H1 (cell line): Measurements from ENCODE around the gene ATP9B. TPM values are rescaled to one million over a fixed set of nuclear protein-coding genes. Genes with fewer than 3 reads are reported as not detected.

Experiments used
- CTCF ChIA-PET: fragments of 300-600 bp; sonication (Branson Sonifier 250); formaldehyde crosslinking; loops from one replicate; lab custom pipeline; 2021; ENCODE audit not compliant: partially characterized antibody; lab: Charles Lee
- POLR2A ChIA-PET: fragments of 300-600 bp; sonication (Branson Sonifier 250); formaldehyde crosslinking; loops from one replicate; lab custom pipeline; 2021; ENCODE audit warnings: inconsistent platforms; ENCODE audit not compliant: partially characterized antibody; lab: Charles Lee
- DNase-seq, 2 experiments: peaks; one replicate each; pipeline versions ENCODE4 v3.0.0 to v3.0.0-alpha.2; 2010 to 2022; ENCODE audit warnings: low spot score in 2 of 2, low read depth in 1 of 2, mixed read lengths in 1 of 2
- FAIRE-seq: peaks from 2 replicates; lab custom pipeline; 2011; peaks lifted over from hg19 to GRCh38; lab: Jason Lieb, UNC
- H2AFZ ChIP-seq: 2 replicates; pipeline ENCODE4 v1.8.1; 2012; ENCODE audit warnings: low read length, inconsistent platforms
- H2AK5ac ChIP-seq: 2 replicates; pipeline ENCODE4 v1.6.1; 2013; ENCODE audit warnings: low read depth, low read length
- H2BK120ac ChIP-seq: replicated peaks from 2 replicates; pipeline ENCODE3; 2013; ENCODE audit warnings: low read depth, low read length, inconsistent platforms
- H2BK12ac ChIP-seq: 2 replicates; pipeline ENCODE4 v1.6.1; 2013; ENCODE audit warnings: low read depth, low read length
- H2BK15ac ChIP-seq: 2 replicates; pipeline ENCODE4 v1.6.1; 2013; ENCODE audit warnings: low read length
- H2BK20ac ChIP-seq: 2 replicates; pipeline ENCODE4 v1.6.1; 2013; ENCODE audit warnings: low read length
- H2BK5ac ChIP-seq: 2 replicates; pipeline ENCODE4 v1.6.1; 2013; ENCODE audit warnings: low read depth, low read length
- H3K14ac ChIP-seq: 2 replicates; pipeline ENCODE4 v1.6.1; 2013; ENCODE audit warnings: inconsistent platforms; ENCODE audit not compliant: insufficient read length
- H3K18ac ChIP-seq: 2 replicates; pipeline ENCODE4 v1.6.1; 2013; ENCODE audit warnings: low read length; ENCODE audit errors: extremely low read depth
- H3K23ac ChIP-seq: 2 replicates; pipeline ENCODE4 v1.6.1; 2013; ENCODE audit warnings: inconsistent platforms; ENCODE audit not compliant: insufficient read length
- H3K23me2 ChIP-seq: 2 replicates; pipeline ENCODE4 v1.6.1; 2013; ENCODE audit warnings: low read depth, low read length
- H3K27ac ChIP-seq: 2 replicates; pipeline ENCODE4 v1.6.1; 2011; ENCODE audit warnings: low read depth, low read length, inconsistent platforms
- H3K27me3 ChIP-seq, 4 experiments: replicated peaks in 1 of 4; 1 replicate in 1 of 4; 2 replicates in 3 of 4; pipeline versions ENCODE4 v1.6.1 to v1.8.1; 2011 to 2013; ENCODE audit warnings: low read length in 3 of 4, mild to moderate bottlenecking in 3 of 4, inconsistent platforms in 2 of 4, mixed read lengths in 2 of 4, moderate library complexity in 1 of 4; ENCODE audit not compliant: control insufficient read depth in 3 of 4, insufficient read depth in 3 of 4; ENCODE audit errors: extremely low read depth in 1 of 4
- H3K36me3 ChIP-seq, 4 experiments: 2 replicates each; pipeline versions ENCODE4 v1.6.1 to v1.8.1; 2011 to 2013; ENCODE audit warnings: mild to moderate bottlenecking in 4 of 4, low read length in 3 of 4, moderate library complexity in 2 of 4, control low read depth in 1 of 4, inconsistent platforms in 1 of 4; ENCODE audit not compliant: insufficient read depth in 4 of 4, control insufficient read depth in 2 of 4
- H3K4ac ChIP-seq: replicated peaks from 2 replicates; pipeline ENCODE3; 2013; ENCODE audit warnings: low read length, low read depth, mixed read lengths, inconsistent platforms; ENCODE audit not compliant: insufficient read length
- H3K4me1 ChIP-seq, 4 experiments: replicated peaks in 1 of 4; 1 replicate in 1 of 4; 2 replicates in 3 of 4; pipeline versions ENCODE4 v1.6.1 to v1.8.1; 2011 to 2013; ENCODE audit warnings: low read length in 3 of 4, inconsistent platforms in 2 of 4, mixed read lengths in 1 of 4; ENCODE audit not compliant: insufficient read depth in 4 of 4, control insufficient read depth in 3 of 4
- H3K4me2 ChIP-seq, 2 experiments: 2 replicates each; pipeline versions ENCODE4 v1.6.1 to v1.8.1; 2011 to 2013; ENCODE audit warnings: low read depth in 2 of 2, low read length in 2 of 2, control low read depth in 1 of 2, inconsistent platforms in 1 of 2, mild to moderate bottlenecking in 1 of 2; ENCODE audit not compliant: insufficient read depth in 1 of 2
- H3K4me3 ChIP-seq, 4 experiments: fragments of 200-600, 300-600 bp in 1 of 4; sonication (generic), shearing (Covaris generic), sonication (Bioruptor Twin) in 1 of 4; 2 replicates each; pipeline versions ENCODE4 v1.5.1 to v1.8.1; 2011 to 2016; ENCODE audit warnings: low read length in 4 of 4, low read depth in 3 of 4, control low read depth in 2 of 4, inconsistent platforms in 2 of 4, mild to moderate bottlenecking in 2 of 4, mixed read lengths in 1 of 4, moderate library complexity in 1 of 4; ENCODE audit not compliant: insufficient read depth in 2 of 4; ENCODE audit errors: extremely low read depth in 1 of 4
- H3K56ac ChIP-seq: replicated peaks from 2 replicates; pipeline ENCODE3; 2013; ENCODE audit warnings: low read depth, mild to moderate bottlenecking, mixed read lengths, low read length, inconsistent platforms; ENCODE audit not compliant: insufficient read length
- H3K79me1 ChIP-seq: 2 replicates; pipeline ENCODE4 v1.6.1; 2013; ENCODE audit warnings: low read depth, low read length, control low read depth
- H3K79me2 ChIP-seq, 2 experiments: 2 replicates each; pipeline versions ENCODE4 v1.6.1 to v1.8.1; 2012 to 2013; ENCODE audit warnings: low read length in 2 of 2, mild to moderate bottlenecking in 2 of 2, inconsistent platforms in 1 of 2; ENCODE audit not compliant: insufficient read depth in 2 of 2, control insufficient read depth in 1 of 2
- H3K9ac ChIP-seq, 4 experiments: replicated peaks in 1 of 4; 1 replicate in 1 of 4; 2 replicates in 3 of 4; pipeline versions ENCODE4 v1.6.1 to v1.8.1; 2011 to 2013; ENCODE audit warnings: low read depth in 3 of 4, low read length in 3 of 4, control low read depth in 2 of 4, mild to moderate bottlenecking in 2 of 4, moderate library complexity in 2 of 4, inconsistent platforms in 1 of 4; ENCODE audit errors: extremely low read depth in 1 of 4
- H3K9me3 ChIP-seq, 2 experiments: 2 replicates each; pipeline versions ENCODE4 v1.6.1 to v1.8.1; 2012 to 2013; ENCODE audit warnings: mild to moderate bottlenecking in 2 of 2, moderate library complexity in 2 of 2, control low read depth in 1 of 2, inconsistent platforms in 1 of 2, low read depth in 1 of 2, low read length in 1 of 2, mixed read lengths in 1 of 2; ENCODE audit not compliant: insufficient read depth in 2 of 2
- H4K20me1 ChIP-seq, 2 experiments: replicated peaks in 1 of 2; 2 replicates each; pipeline versions ENCODE3 to v1.8.1; 2011 to 2013; ENCODE audit warnings: inconsistent platforms in 2 of 2, low read length in 2 of 2, mild to moderate bottlenecking in 1 of 2; ENCODE audit not compliant: insufficient read depth in 2 of 2, control insufficient read depth in 1 of 2
- H4K5ac ChIP-seq: 2 replicates; pipeline ENCODE4 v1.6.1; 2013; ENCODE audit warnings: low read length, low read depth, mixed read lengths, inconsistent platforms; ENCODE audit not compliant: insufficient read length
- H4K8ac ChIP-seq: 2 replicates; pipeline ENCODE4 v1.8.0; 2013; ENCODE audit warnings: mild to moderate bottlenecking, moderate library complexity, low read length, inconsistent platforms; ENCODE audit not compliant: insufficient read depth; ENCODE audit errors: extremely low read depth
- H4K91ac ChIP-seq: replicated peaks from 2 replicates; pipeline ENCODE3; 2013; ENCODE audit warnings: low read length, mixed read lengths, inconsistent platforms; ENCODE audit not compliant: insufficient read length
- HDAC2 ChIP-seq, 2 experiments: fragments of 300-600 bp in 1 of 2; sonication (generic) in 1 of 2; IDR thresholded peaks; 2 replicates each; pipeline ENCODE4 v1.6.1; 2011 to 2012; ENCODE audit warnings: low read depth in 2 of 2, low read length in 2 of 2, mild to moderate bottlenecking in 2 of 2, moderate library complexity in 2 of 2, borderline replicate concordance in 1 of 2, inconsistent platforms in 1 of 2
- NANOG ChIP-seq: IDR thresholded peaks from 2 replicates; pipeline ENCODE4 v1.6.1; 2011; ENCODE audit warnings: low read length, low read depth, mild to moderate bottlenecking, inconsistent platforms; ENCODE audit not compliant: insufficient read depth, poor library complexity, severe bottlenecking
- NRF1 ChIP-seq: IDR thresholded peaks from 2 replicates; pipeline ENCODE4 v1.6.1; 2011; ENCODE audit warnings: mild to moderate bottlenecking, low read depth, low read length, improper control_type of control experiment
- POU5F1 ChIP-seq: IDR thresholded peaks from 2 replicates; pipeline ENCODE4 v1.6.1; 2011; ENCODE audit warnings: low read depth, mild to moderate bottlenecking, low read length, moderate library complexity
- RXRA ChIP-seq: IDR thresholded peaks from 2 replicates; pipeline ENCODE4 v1.6.1; 2011; ENCODE audit warnings: low read depth, mild to moderate bottlenecking, low read length, moderate library complexity; ENCODE audit not compliant: insufficient read depth
- SIRT6 ChIP-seq: IDR thresholded peaks from one replicate; pipeline ENCODE4 v1.7.1; 2012; ENCODE audit warnings: low read length, inconsistent platforms
- SIX5 ChIP-seq: IDR thresholded peaks from 2 replicates; pipeline ENCODE4 v1.6.1; 2011; ENCODE audit warnings: mild to moderate bottlenecking, low read depth, low read length
- SP2 ChIP-seq: IDR thresholded peaks from 2 replicates; pipeline ENCODE4 v1.6.1; 2012; ENCODE audit warnings: mild to moderate bottlenecking, low read length, inconsistent platforms
- TAF7 ChIP-seq: optimal IDR thresholded peaks from 2 replicates; pipeline ENCODE3; 2011; ENCODE audit warnings: low read depth, mild to moderate bottlenecking, inconsistent platforms, low read length, moderate library complexity, borderline replicate concordance
- TBP ChIP-seq: IDR thresholded peaks from 2 replicates; pipeline ENCODE4 v1.6.1; 2011; ENCODE audit warnings: low read depth, low read length, improper control_type of control experiment
- WGBS, 2 experiments: shearing (Covaris generic) in 1 of 2; methylation state at CpG; one replicate each; pipeline versions ENCODE4 v1.1.6 to v1.1.7; 2013 to 2015; ENCODE audit warnings: low lambda C conversion rate in 2 of 2, mixed read lengths in 2 of 2, inconsistent platforms in 1 of 2, low coverage in 1 of 2, missing lambda C conversion rate in 1 of 2; ENCODE audit not compliant: insufficient replicate concordance in 2 of 2, insufficient coverage in 1 of 2, insufficient read length in 1 of 2; ENCODE audit errors: extremely low coverage in 1 of 2, missing lambda C conversion rate in 1 of 2; 5-methylcytosine and 5-hydroxymethylcytosine counted together
- polyA plus RNA-seq, 7 experiments: library from polyadenylated mRNA; depleted of rRNA in 3 of 7; stranded (reverse) in 5 of 7; unstranded in 2 of 7; fragments of >200 nt in 5 of 7; fragments of 200-250 nt in 2 of 7; gene quantifications; 1 replicate in 5 of 7; 2 replicates in 1 of 7; 4 replicates in 1 of 7; pipeline versions ENCODE4 v1.2.1 to v1.2.3, GENCODE V29; 2011 to 2013; ENCODE audit warnings: missing spikeins in 2 of 7, mixed read lengths in 2 of 7
- total RNA-seq: library from RNA; stranded (reverse); fragmentation: NEBNext Ultra II Directional; extraction: Animal tissue kit (Norgen Biotek cat#: 25700); gene quantifications from 2 replicates; pipeline ENCODE4 v1.2.1, GENCODE V29; 2021

The ATP9B gene
- total and polyA plus RNA-seq, 2 of the 8 experiments (the other 6 are each of a cell fraction or from before 2014, with no cell fraction given) = 15.1 to 21.7 TPM

DNA sequence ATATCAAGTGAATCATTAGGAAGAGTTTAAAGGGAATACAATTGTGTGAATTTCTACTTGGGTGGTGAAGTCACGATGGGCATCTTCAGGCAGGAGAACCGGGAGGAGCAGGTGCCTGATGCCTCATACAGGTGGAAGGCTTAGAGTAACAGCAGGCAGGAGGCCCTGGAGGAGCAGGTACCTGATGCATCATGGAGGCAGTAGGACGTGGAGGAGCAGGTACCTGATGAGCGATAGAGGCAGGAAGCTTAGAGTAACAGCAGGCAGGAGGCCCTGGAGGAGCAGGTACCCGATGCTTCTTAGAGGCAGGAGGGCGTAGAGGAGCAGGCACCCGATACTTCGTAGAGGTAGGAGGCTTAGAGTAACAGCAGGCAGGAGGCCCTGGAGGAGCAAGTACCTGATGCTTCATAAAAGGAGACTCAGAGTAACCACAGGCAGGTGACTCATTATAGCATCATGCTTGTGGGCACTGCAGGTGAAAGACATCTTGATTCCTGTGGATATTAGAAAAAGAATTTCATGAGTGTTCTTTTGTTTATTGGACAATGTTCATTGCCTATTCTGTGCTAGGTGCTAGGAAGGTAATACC lies 133.9 kb downstream of the ATP9B start:
- no peak overlapping the region for H3K9ac ChIP-seq
- no peak for DNase-seq

More for the DNA sequence above, 133.9 kb downstream of the ATP9B start:
- Histone ChIP-seq H3K4me3 (no peak overlapping the region), H3K14ac (no peak overlapping the region), H3K23ac (no peak overlapping the region), H2BK5ac (no peak overlapping the region), H3K56ac (no peak overlapping the region), H3K36me3 (peaks cover 0 to 10% (median 0%) of the 10 kb centered on the region in 4 experiments; a peak in 2 of 8 replicates), H3K4me2 (no peak overlapping the region), H2BK15ac (no peak overlapping the region), H2AFZ (no peak overlapping the region)
- CTCF ChIA-PET = no interaction called here
- TF ChIP-seq SIRT6 = no peak
- TF ChIP-seq SIX5 = no peak
- no peak for TF ChIP-seq TBP
- TF ChIP-seq NRF1 = no peak
- TF ChIP-seq NANOG = no peak
- TF ChIP-seq RXRA = no peak
- TF ChIP-seq TAF7 = no peak
- TF ChIP-seq SP2 = no peak
- no peak for TF ChIP-seq HDAC2 (IDR thresholded peaks at IDR 0.05; ENCODE audit: borderline replicate concordance in 1 of 2, low read depth in 2 of 2, low read length in 2 of 2)
- TF ChIP-seq POU5F1 = no peak
- TF ChIP-seq, all 59 proteins: peak for 0
- Histone ChIP-seq H2BK20ac (no peak overlapping the region), H3K23me2 (no peaks in the 10 kb centered on the region; the same call in 1 of the 2 replicates), H3K79me2 (no peaks in the 10 kb centered on the region), H2BK120ac (no peak overlapping the region), H3K18ac (no peak overlapping the region), H2BK12ac (no peak overlapping the region), H3K27me3 (no peaks in the 10 kb centered on the region), H3K79me1 (no peaks in the 10 kb centered on the region), H4K8ac (no peak overlapping the region), H4K91ac (no peak overlapping the region), H4K20me1 (peaks cover 0 to 2% of the 10 kb centered on the region in 2 experiments), H3K9me3 (peaks cover 0 to 3% of the 10 kb centered on the region in 2 experiments; a peak in 2 of 4 replicates), H3K27ac (no peak overlapping the region), H2AK5ac (no peak overlapping the region), H4K5ac (no peak overlapping the region), H3K4ac (no peak overlapping the region), H3K4me1 (no peaks in the 10 kb centered on the region)
- POLR2A ChIA-PET = no interaction called here
- no peak for FAIRE-seq
- WGBS, 2 experiments = 82% methylated on average over 8 of the region's 8 CpGs; no CpG with 5 or more reads in 1 of the 2 experiments
